Calu3 (cell line): ENCODE measurements around the gene ABCG4. TPM values are rescaled to one million over a fixed set of nuclear protein-coding genes. Genes with fewer than 3 reads are reported as not detected.
A peak's percentile ranks its signal among the peaks of the same experiment; 100 is the strongest.

Experiments
- BruUV-seq: library from RNA; stranded (reverse); fragments of 400-500 nt; replicated peaks from 2 replicates; lab custom pipeline; 2021; lab: Mats Ljungman, UMichigan
- CTCF ChIA-PET: fragments of 300-600 bp; sonication (Branson Sonifier 250); formaldehyde crosslinking; loops from one replicate; lab custom pipeline; 2022; ENCODE audit warnings: antibody characterized with exemption; lab: Charles Lee
- DNase-seq: peaks from one replicate; pipeline ENCODE4 v3.0.0; 2022
- H3K27ac Mint-ChIP-seq: one replicate; pipeline ENCODE4 v1.8.0; 2022; ENCODE audit warnings: mixed read lengths; ENCODE audit not compliant: unreplicated experiment
- H3K27me3 Mint-ChIP-seq: one replicate; pipeline ENCODE4 v1.8.0; 2022; ENCODE audit warnings: mixed read lengths; ENCODE audit not compliant: unreplicated experiment
- H3K36me3 Mint-ChIP-seq: one replicate; pipeline ENCODE4 v1.8.0; 2022; ENCODE audit warnings: mild to moderate bottlenecking, moderate library complexity, mixed read lengths; ENCODE audit not compliant: insufficient read depth, unreplicated experiment
- H3K4me1 Mint-ChIP-seq: one replicate; pipeline ENCODE4 v1.8.0; 2022; ENCODE audit warnings: mild to moderate bottlenecking, low read depth, mixed read lengths; ENCODE audit not compliant: unreplicated experiment
- H3K4me3 Mint-ChIP-seq: one replicate; pipeline ENCODE4 v1.8.0; 2022; ENCODE audit warnings: mild to moderate bottlenecking, low read depth, moderate library complexity, mixed read lengths; ENCODE audit not compliant: unreplicated experiment
- H3K9me3 Mint-ChIP-seq: one replicate; pipeline ENCODE4 v1.8.0; 2022; ENCODE audit warnings: low read depth, mixed read lengths; ENCODE audit not compliant: unreplicated experiment
- intact Hi-C: fragments of 100-400 bp; cut with micrococcal nuclease; formaldehyde crosslinking; loops from one replicate; pipeline ENCODE4 v1.10.0; 2022; ENCODE audit not compliant: unreplicated experiment
- total RNA-seq: library from RNA; stranded (reverse); gene quantifications from 2 replicates; pipeline ENCODE4 v1.2.3, GENCODE V29; 2022
- TF ChIP-seq, protein P1 (sequence below): fragments of 200-600 bp; IDR thresholded peaks from one replicate; pipeline ENCODE4 v1.8.0; 2022; ENCODE audit warnings: antibody characterized with exemption; ENCODE audit not compliant: unreplicated experiment

Gene ABCG4
- total RNA-seq, 1 experiment from 2014 or later = not detected

DNA sequence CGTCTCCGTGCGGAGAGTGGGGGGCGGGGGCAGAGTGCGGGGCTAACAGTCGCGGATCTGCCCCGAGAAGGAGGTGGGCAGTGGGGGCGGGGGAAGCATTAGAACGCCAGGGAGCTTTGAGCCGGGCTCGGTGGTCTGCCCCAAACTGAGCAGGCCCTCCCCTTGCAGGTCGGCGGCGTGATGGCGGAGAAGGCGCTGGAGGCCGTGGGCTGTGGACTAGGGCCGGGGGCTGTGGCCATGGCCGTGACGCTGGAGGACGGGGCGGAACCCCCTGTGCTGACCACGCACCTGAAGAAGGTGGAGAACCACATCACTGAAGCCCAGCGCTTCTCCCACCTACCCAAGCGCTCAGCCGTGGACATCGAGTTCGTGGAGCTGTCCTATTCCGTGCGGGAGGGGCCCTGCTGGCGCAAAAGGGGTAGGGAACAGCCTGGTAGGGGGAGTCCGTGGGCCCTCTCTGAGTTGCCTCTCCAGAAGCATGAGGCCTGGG, 979 bp downstream of the ABCG4 start:
- Mint-ChIP-seq H3K9me3 (no peaks in the 10 kb centered on the region), H3K27ac (no peak overlapping the region), H3K36me3 (peaks cover 6% of the 10 kb centered on the region), H3K4me3 (peak overlapping the region; percentile 56), H3K4me1 (no peaks in the 10 kb centered on the region), H3K27me3 (peaks cover 69% of the 10 kb centered on the region)
- no peak for DNase-seq
- CTCF ChIA-PET = no interaction called here
- no TSS peak for BruUV-seq
- intact Hi-C loops = no loop called here
- TF ChIP-seq, protein P1, sequence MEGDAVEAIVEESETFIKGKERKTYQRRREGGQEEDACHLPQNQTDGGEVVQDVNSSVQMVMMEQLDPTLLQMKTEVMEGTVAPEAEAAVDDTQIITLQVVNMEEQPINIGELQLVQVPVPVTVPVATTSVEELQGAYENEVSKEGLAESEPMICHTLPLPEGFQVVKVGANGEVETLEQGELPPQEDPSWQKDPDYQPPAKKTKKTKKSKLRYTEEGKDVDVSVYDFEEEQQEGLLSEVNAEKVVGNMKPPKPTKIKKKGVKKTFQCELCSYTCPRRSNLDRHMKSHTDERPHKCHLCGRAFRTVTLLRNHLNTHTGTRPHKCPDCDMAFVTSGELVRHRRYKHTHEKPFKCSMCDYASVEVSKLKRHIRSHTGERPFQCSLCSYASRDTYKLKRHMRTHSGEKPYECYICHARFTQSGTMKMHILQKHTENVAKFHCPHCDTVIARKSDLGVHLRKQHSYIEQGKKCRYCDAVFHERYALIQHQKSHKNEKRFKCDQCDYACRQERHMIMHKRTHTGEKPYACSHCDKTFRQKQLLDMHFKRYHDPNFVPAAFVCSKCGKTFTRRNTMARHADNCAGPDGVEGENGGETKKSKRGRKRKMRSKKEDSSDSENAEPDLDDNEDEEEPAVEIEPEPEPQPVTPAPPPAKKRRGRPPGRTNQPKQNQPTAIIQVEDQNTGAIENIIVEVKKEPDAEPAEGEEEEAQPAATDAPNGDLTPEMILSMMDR = no peak

DNA sequence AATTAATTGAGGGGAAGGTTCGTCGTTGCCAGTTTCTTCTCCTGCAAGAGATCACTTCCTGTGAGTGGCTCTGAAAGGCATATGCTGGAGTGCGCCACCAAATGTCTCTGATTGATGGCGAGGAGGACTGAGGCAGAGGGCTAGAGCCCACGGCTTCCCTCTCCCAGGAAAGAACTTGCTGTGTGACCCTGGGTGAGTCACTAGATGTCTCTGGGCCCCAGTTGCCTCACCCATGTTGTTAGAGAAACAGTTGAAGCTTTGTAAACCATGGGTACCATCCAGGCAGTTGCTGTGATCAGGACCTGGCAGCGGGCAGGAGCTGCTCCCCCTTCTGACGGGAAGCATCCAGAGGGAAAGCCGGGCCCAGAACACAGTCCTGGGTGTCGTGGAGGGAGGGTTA, 3.2 kb downstream of the ABCG4 start:
- TF ChIP-seq, protein P1 = no peak
- no peak overlapping the region for H3K4me3 Mint-ChIP-seq
- H3K9me3 Mint-ChIP-seq = no peaks in the 10 kb centered on the region
- CTCF ChIA-PET = no interaction called here
- intact Hi-C loops = no loop called here
- no TSS peak for BruUV-seq
- H3K36me3 Mint-ChIP-seq = peaks cover 6% of the 10 kb centered on the region
- DNase-seq = no peak
- peaks cover 9% of the 10 kb centered on the region for H3K4me1 Mint-ChIP-seq
- peaks cover 70% of the 10 kb centered on the region for H3K27me3 Mint-ChIP-seq
- H3K27ac Mint-ChIP-seq = no peak overlapping the region

DNA sequence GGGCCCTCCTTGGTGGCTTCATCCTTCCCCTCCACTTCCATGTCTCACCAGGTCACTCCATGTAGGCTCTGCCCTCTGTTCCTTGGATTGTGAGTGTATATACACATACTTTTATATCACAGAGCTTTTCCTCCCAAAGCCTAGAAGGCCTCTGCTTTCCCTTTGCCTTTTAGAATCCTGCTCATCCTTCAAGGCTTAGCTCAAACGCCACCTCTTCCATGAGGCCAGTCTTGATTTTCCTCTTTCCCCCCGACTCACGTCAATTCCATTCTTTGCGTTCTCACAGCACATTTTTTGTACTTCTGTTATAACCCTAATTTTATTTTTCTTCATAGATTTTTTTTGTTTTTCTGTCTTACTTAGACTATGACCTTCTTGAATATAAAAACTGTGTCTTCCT, 3.8 kb downstream of the ABCG4 start:
- CTCF ChIA-PET = interaction anchor here (1.2 kb wide), 1 partner anchor 8 kb away, joined by 4 read pairs; no protein-coding TSS in a partner anchor

DNA sequence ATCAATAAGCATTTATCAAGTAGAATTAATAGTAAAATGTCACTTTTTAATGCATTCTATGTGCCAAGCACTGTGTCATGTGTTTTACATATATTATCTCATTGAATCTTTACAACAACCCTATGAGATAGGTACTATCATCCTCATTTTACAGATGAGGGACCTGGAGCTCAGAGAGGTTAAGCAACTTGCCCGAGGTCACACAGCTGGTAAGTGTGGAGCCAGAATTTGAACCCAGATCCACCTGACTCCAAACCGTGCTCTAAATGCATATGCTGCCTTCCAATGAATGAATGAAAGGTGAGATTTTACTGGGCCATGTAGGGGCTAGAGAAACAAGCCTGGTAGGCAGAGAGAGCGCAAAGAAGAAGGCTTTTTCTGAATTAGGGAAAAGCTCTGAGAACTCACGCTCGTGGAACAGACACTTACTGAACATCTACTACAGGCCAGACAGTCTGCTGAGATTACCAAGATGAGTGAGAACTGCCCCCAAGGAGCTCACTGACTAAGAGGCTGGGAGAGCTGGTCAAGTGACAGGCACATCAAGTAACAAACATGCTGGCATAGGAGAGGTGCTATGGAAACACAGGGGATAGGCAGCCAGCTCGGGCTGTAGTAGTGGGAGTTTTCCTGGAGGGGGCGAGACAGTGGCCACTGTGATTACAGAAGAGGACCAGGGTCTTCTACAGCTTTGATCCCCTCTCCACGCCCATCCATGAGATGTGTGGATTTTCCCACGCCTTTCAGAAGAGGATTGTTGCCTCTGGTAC, 4.4 kb downstream of the ABCG4 start:
- no TSS peak for BruUV-seq
- DNase-seq = no peak
- no peak overlapping the region for H3K27ac Mint-ChIP-seq
- no peaks in the 10 kb centered on the region for H3K9me3 Mint-ChIP-seq
- H3K4me3 Mint-ChIP-seq = no peak overlapping the region
- CTCF ChIA-PET = interaction anchor here (1.2 kb wide), 2 partner anchors 8 to 43 kb away, joined by 3 to 4 read pairs; no protein-coding TSS in a partner anchor
- TF ChIP-seq, protein P1 = no peak
- peaks cover 9% of the 10 kb centered on the region for H3K4me1 Mint-ChIP-seq
- H3K36me3 Mint-ChIP-seq = peaks cover 5% of the 10 kb centered on the region
- intact Hi-C loops = no loop called here
- peaks cover 58% of the 10 kb centered on the region for H3K27me3 Mint-ChIP-seq

More for the DNA sequence above, 3.8 kb downstream of the ABCG4 start:
- no TSS peak for BruUV-seq
- DNase-seq = no peak
- Mint-ChIP-seq H3K9me3 (no peaks in the 10 kb centered on the region), H3K27me3 (peaks cover 64% of the 10 kb centered on the region), H3K36me3 (peaks cover 6% of the 10 kb centered on the region), H3K4me3 (no peak overlapping the region), H3K4me1 (peaks cover 9% of the 10 kb centered on the region), H3K27ac (peak overlapping the region; percentile 36)
- intact Hi-C loops = no loop called here
- TF ChIP-seq, protein P1 = no peak
